ENCODE measurements around the gene PPAN.

PPAN gene

DNA sequence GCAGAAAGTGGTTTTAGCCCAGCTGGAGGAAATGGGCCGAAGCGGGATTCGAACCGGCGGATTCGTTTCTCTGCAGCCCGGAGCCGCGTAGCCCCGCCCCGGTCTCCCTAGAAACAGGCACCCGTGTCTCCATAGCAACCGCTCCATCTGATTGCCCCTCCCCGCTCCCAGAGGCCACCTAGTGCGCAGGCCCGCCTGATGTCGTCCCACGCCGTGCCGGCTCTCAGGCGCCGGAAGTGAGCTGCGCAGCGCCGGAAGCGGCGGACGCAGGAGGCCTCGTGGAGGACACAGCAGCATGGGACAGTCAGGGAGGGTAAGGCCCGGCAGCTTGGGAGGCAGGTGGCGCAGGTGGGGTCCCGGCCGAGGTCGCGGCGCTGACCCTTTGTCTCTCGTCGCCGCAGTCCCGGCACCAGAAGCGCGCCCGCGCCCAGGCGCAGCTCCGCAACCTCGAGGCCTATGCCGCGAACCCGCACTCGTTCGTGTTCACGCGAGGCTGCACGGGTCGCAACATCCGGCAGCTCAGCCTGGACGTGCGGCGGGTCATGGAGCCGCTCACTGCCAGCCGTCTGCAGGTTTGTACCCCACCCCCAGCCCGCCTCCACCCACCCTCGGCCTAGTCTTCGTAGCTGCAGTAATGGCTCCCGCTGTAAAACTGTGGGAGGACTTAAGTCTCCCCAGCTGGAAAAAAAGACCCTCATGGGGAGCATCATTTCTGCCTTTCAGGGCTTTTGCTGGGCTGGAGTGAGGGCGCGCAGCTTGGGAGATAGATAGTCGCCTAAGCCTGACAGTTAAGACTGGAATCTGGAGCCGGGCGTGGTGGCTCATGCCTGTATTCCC lies at the start of gene PPAN:
PPAN (plus strand) TSS at position 263 of the 837 bp plus-strand sequence; CDS start at position 296, 33 bp downstream.
- DNase-seq (ENCODE audit: low read depth in 2 of 2), result peak; percentile 95 to 96

DNA sequence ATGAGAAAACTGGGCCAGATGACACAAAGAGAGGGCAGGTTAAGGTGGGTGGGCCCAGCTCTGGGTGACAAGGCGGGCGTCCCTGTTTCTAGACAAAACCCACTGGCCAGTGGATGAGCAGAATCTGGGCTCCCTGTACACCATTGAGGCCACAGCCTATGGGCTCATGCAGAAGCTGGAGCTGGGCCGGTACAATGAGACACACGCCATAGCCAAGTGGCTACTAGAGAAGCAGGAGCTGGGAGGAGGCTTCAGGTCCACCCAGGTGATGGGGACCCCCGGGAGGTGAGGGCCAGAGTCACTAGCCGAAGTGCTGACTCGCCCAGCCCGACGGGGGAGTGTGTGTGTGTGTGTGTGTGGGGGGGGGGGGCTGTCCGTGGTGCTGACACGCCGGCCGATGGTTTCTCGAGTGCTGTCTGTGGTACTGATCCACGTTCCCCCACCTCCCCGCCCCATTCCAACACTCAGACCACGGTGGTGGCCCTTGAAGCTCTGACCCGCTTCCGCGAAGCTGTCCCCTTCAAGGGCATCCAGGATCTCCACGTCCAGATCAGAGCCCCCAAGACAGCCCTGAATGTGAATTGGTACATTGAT lies 44.3 kb upstream of the PPAN start:
- no peak for DNase-seq (ENCODE audit: low read depth in 2 of 2)

GRCh38 chr19:10068205-10068604 lies 38.0 kb upstream of the PPAN start:
- no peak for DNase-seq (ENCODE audit: low read depth in 2 of 2)

DNA sequence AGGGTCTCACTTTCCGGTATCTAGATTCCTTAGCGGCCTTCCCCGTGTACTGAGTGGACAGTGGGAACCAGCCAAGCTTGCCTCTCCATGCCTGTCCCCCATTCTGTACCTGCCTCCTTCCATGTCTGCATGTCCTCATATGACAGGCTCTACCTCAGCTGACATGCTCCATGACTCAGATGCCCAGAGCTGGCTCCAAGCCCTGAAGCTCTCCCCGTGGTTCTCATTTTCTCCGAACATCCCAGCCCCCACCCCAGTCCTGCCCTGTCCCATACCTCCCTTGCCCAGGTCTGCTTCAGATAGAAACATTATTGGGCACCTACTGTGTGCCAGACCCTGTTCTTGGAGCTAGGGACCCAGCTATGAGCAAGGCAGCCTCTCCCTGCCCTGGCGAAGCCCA lies 37.1 kb upstream of the PPAN start:
- DNase-seq (ENCODE audit: low read depth in 2 of 2), result no peak

- no peak for DNase-seq (ENCODE audit: low read depth in 2 of 2)
Measured at GRCh38 chr19:10070730-10071446, 35.3 kb upstream of the PPAN start.

- DNase-seq (ENCODE audit: low read depth in 2 of 2), result peak in 1 of 2 donors; percentile 21
Measured at GRCh38 chr19:10074153-10074552, 32.0 kb upstream of the PPAN start.

- DNase-seq (ENCODE audit: low read depth in 2 of 2), result no peak
Measured at GRCh38 chr19:10076535-10076934, 29.6 kb upstream of the PPAN start.

DNA sequence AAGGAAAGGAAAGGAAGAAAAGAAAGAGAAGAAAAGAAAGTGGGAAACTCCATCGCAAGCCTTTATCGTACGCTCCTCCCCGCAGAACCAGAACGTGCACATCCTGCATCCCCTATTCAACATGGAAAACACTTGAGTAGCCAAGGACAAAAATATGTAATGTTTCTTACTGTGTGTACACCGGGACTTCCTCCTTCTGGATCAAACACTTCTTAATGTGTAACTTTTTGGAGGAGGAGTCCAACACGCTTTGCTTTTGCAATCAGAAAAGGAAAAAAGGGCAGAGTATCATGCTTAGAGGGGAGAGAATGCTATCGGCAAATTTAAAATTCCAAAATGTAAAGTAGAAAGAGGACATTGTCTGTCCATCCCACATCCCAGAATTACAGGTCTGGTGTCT lies 27.8 kb upstream of the PPAN start:
- DNase-seq (ENCODE audit: low read depth in 2 of 2), result no peak

- DNase-seq (ENCODE audit: low read depth in 2 of 2), result no peak
Measured at GRCh38 chr19:10079031-10079453, 27.1 kb upstream of the PPAN start.

DNA sequence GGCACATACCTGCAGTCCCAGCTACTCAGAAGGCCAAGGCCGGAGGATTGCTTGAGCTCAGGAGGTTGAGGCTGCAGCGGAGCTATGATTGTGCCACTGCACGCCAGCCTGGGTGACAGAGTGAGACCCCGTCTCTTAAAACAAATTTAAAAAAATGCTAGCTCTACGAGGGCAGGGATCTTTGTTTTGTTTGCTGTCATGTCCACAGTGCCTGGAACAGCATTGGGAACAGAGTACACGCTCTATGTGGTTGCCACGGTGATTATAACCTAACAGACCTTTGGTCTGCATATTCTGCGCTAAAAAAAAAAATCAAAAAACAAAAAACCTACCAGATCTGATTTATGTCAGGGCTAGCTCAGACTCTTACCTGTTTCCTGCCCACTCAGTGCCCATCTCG lies 22.3 kb upstream of the PPAN start:
- no peak for DNase-seq (ENCODE audit: low read depth in 2 of 2)

- DNase-seq (ENCODE audit: low read depth in 2 of 2), result no peak
Measured at GRCh38 chr19:10084803-10085202, 21.4 kb upstream of the PPAN start.

DNA sequence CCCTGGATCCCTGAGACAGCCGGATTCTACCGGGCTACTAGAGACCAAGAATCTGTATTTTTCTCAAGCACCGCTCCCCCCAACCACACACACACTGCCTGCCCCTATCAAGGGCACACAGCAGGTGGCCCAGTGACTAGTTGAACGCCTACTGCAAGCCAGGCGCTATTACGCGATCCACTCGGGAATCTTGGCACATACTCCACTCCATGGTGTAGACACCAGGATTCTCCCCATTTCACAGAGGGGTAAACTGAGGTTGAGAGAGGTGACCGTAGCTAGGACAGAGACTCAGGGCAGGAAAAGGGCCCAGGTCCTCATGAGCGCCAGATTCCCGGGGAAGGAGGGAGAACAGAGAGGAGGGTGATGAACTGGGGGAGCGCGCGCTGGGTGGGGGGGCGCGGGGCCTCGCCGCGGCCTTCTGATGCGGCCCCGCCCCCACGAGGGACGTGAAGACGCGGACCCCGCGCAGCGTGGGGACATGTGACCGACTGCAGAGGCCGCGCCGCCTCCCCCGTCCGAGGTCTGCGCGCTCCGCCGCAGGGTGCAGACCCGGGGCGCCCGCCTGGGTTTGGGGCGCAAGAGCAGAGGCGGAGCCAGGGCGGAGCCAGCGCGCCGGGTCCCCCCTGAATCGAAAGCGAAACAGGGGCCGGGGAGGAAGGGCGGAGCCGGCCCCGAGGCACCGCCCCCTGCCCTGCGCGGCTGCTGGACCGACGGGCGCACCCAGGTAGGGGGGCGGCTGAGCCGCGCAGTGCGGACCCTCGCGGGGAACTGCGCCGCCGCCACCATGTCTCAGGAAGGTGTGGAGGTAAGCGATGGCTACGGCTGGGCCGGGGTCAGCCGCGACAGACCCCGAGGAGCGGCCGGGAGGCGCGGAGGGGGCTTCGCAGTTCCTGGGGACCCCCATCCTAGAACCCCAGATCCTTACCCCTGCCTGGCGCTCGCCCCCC lies 20.2 kb upstream of the PPAN start, which contains the start of gene SHFL:
SHFL (plus strand) TSS at position 677 of the 950 bp plus-strand sequence; CDS start at position 788, 111 bp downstream.
- DNase-seq (ENCODE audit: low read depth in 2 of 2), result peak; percentile 71 to 74

DNA sequence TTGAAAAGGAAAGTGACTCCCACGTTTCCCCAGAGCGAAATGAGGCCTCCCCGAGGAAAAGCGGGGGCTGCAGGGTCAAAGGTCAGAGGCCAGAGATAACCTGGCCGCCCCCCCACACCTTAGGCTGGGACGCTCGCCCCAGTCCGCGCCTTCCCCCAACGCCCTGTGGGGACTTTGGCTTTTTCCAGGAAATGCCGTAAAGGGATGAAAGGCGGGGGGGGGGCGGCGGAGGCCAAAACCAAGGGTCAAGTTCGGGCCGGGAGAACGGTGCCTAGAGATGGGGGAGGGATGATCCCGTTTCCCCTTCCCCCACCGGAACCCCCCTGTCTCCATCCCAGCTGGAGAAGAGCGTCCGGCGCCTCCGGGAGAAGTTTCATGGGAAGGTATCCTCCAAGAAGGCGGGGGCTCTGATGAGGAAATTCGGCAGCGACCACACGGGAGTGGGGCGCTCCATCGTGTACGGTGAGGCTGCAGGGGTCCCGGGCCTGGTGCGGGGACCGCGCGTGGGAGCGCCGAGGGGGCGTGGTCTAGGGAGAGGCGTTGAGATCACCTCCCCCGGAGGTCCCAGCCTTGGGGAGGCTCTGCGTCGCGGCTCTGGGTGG lies 19.5 kb upstream of the PPAN start:
- no peak for DNase-seq (ENCODE audit: low read depth in 2 of 2)

DNA sequence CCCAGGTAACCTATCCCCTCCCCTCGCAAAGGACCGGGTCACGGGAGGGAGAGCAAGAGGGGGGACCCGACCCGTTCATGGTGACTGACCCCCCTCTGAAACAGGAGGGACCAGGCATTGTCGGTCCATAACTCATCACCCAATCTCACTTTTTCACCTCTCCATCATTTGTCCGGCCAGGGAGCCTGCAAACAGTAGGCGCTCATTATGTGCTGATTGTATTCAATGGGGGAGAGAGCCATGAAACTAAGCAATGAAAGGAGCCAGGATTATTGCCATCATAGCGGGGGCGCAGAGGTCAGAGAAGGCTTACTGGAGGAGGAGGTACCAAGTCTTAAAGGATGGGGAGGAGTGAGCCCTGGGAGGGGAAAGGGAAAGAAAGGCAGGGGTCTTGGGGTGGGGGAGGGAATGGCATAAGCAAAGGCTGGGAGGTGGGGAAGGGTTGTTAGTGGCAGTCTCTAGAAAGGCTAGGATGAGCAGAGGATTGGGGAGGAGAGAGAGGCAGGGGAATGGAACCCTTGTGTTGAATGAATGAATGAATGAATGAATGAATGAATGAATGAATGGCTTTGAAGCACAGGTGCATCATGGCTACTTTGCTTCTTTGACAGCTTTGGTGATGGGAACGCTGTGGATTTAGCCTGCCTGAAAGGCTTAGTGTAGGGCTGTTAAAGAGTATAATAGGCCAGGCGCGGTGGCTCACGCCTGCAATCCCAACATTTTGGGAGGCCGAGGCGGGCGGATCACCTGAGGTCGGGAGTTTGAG lies 18.7 kb upstream of the PPAN start:
- no peak for DNase-seq (ENCODE audit: low read depth in 2 of 2)

GRCh38 chr19:10088949-10089554 lies 17.1 kb upstream of the PPAN start:
- no peak for DNase-seq (ENCODE audit: low read depth in 2 of 2)

- no peak for DNase-seq (ENCODE audit: low read depth in 2 of 2)
Measured at GRCh38 chr19:10089801-10090375, 16.3 kb upstream of the PPAN start.

GRCh38 chr19:10091370-10091687 lies 14.8 kb upstream of the PPAN start:
- DNase-seq (ENCODE audit: low read depth in 2 of 2), result no peak

DNA sequence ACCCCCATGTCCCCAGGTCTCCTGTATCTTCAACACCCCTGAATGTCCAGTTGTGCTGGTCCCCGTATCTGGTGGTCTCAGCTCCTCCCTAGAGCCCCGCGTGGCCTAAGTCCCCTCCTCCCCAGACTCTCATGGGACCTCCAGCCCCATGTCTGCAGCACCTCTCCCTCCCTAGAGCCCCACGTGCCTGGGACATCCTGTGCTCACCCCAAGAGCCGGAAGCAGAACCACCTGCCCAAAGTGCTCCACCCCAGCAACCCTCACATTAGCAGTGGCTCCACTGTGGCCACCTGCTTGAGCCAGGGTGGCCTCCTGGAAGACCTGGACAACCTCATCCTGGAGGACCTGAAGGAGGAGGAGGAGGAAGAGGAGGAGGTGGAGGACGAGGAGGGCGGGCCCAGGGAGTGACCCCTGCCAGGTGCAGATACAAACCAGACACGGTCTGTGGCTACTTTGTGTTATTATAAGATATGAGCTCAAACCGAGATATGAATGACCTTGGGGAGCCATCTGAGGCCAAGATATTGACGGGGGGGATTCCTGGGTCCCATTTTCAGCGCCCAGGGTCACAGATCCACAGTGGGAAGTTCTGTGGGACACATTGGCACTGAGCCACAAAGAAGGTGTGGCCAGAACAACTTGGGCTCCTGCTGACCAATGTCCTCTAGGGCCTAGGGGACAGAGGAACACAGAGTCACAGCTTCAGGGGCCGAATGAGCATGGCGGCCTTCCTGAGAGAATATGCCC lies 14.1 kb upstream of the PPAN start:
- DNase-seq (ENCODE audit: low read depth in 2 of 2), result no peak
